K562 (cell line): ENCODE data around the gene SOX2. TPM values are rescaled to one million over a fixed set of nuclear protein-coding genes. Genes with fewer than 3 reads are reported as not detected.

Experiments
- ATAC-seq: fragments of 200-7000 bp; cut with Tn5 transposase; 3 replicates; pipeline ENCODE4 v1.9.1; 2020; ENCODE audit warnings: moderate library complexity
- BruUV-seq: library from RNA; stranded (reverse); fragments of 400-500 nt; replicated peaks from 2 replicates; lab custom pipeline; 2021; lab: Mats Ljungman, UMichigan
- CTCF ChIA-PET: fragments of 300-600 bp; formaldehyde crosslinking; extraction: SDS; loops from one replicate; lab custom pipeline; 2021; ENCODE audit warnings: low intra/inter-chr PET ratio; lab: Yijun Ruan, JAX
- POLR2A ChIA-PET: fragments of 300-600, 350-650 bp; sonication (Branson Sonifier 250); formaldehyde crosslinking; extraction: SDS; loops from one replicate; lab custom pipeline; 2021; ENCODE audit warnings: antibody characterized with exemption, inconsistent platforms; lab: Yijun Ruan, JAX
- DNase-seq, 4 experiments: peaks; one replicate each; pipeline versions ENCODE4 v3.0.0 to v3.0.0-alpha.2; 2011 to 2018; ENCODE audit warnings: low spot score in 3 of 4, mixed read lengths in 3 of 4; ENCODE audit errors: extremely low read depth in 1 of 4
- FAIRE-seq: peaks from 2 replicates; lab custom pipeline; 2011; peaks lifted over from hg19 to GRCh38; lab: Jason Lieb, UNC
- H2AFZ ChIP-seq: 2 replicates; pipeline ENCODE4 v1.6.0; 2011; ENCODE audit warnings: low read depth, low read length, control low read depth, inconsistent platforms
- H3K27ac ChIP-seq: fragments of 200-600 bp; 3 replicates; pipeline ENCODE4 v1.8.0; 2011; ENCODE audit warnings: low read depth, mild to moderate bottlenecking, control low read depth, inconsistent platforms, low read length, moderate library complexity, mixed read lengths; ENCODE audit errors: extremely low read depth
- H3K27me3 ChIP-seq, 2 experiments: fragments of 300-600 bp in 1 of 2; 2 replicates in 1 of 2; 3 replicates in 1 of 2; pipeline versions ENCODE4 v1.6.0 to v1.8.0; 2011; ENCODE audit warnings: inconsistent platforms in 2 of 2, low read length in 2 of 2, mild to moderate bottlenecking in 1 of 2, mixed read lengths in 1 of 2, moderate library complexity in 1 of 2; ENCODE audit not compliant: control insufficient read depth in 2 of 2, insufficient read depth in 2 of 2
- H3K36me3 ChIP-seq: fragments of 300-600 bp; 3 replicates; pipeline ENCODE4 v1.8.0; 2011; ENCODE audit warnings: mild to moderate bottlenecking, low read length, inconsistent platforms; ENCODE audit not compliant: control insufficient read depth, insufficient read depth
- H3K4me1 ChIP-seq, 2 experiments: fragments of 200-600 bp in 1 of 2; replicated peaks in 1 of 2; 2 replicates in 1 of 2; 3 replicates in 1 of 2; pipeline versions ENCODE4 v1.5.1 to v1.8.0; 2011; ENCODE audit warnings: inconsistent platforms in 2 of 2, low read length in 2 of 2, mild to moderate bottlenecking in 1 of 2, mixed read lengths in 1 of 2, moderate library complexity in 1 of 2; ENCODE audit not compliant: control insufficient read depth in 2 of 2, insufficient read depth in 2 of 2
- H3K4me2 ChIP-seq: 2 replicates; pipeline ENCODE4 v1.6.1; 2011; ENCODE audit warnings: low read length, control low read depth, inconsistent platforms, mixed read lengths; ENCODE audit not compliant: insufficient read depth
- H3K4me3 ChIP-seq: fragments of 200-600 bp; sonication (generic), shearing (Covaris generic); 2 replicates; pipeline ENCODE4 v1.5.1; 2016; ENCODE audit warnings: control low read depth, inconsistent platforms
- H3K79me2 ChIP-seq: fragments of 200-600 bp; 3 replicates; pipeline ENCODE4 v1.8.0; 2011; ENCODE audit warnings: low read length, inconsistent platforms; ENCODE audit not compliant: control insufficient read depth, insufficient read depth
- H3K9ac ChIP-seq, 2 experiments: 2 replicates each; pipeline versions ENCODE4 v1.6.0 to v1.6.1; 2011; ENCODE audit warnings: low read depth in 2 of 2, low read length in 2 of 2, control low read depth in 1 of 2, inconsistent platforms in 1 of 2, mild to moderate bottlenecking in 1 of 2, mixed read lengths in 1 of 2; ENCODE audit not compliant: insufficient read depth in 1 of 2
- H3K9me1 ChIP-seq: one replicate; pipeline ENCODE4 v1.6.0; 2011; ENCODE audit warnings: inconsistent platforms, mild to moderate bottlenecking, low read length, moderate library complexity; ENCODE audit not compliant: control insufficient read depth, insufficient read depth
- H3K9me3 ChIP-seq: replicated peaks from 2 replicates; pipeline ENCODE4 v1.5.1; 2011; ENCODE audit warnings: low read depth, low read length, inconsistent platforms; ENCODE audit not compliant: control insufficient read depth, insufficient read depth
- H4K20me1 ChIP-seq: replicated peaks from 2 replicates; pipeline ENCODE4 v1.6.1; 2011; ENCODE audit warnings: low read length, inconsistent platforms, mixed read lengths; ENCODE audit not compliant: control insufficient read depth, insufficient read depth
- CTCF ChIP-seq, 3 experiments: IDR thresholded peaks in 2 of 3; conservative IDR thresholded peaks in 1 of 3; 2 replicates each; pipeline ENCODE4 v1.5.1; 2011 to 2012; ENCODE audit warnings: low read length in 3 of 3, mild to moderate bottlenecking in 3 of 3, control low read depth in 2 of 3, improper control_type of control experiment in 1 of 3, inconsistent platforms in 1 of 3, low read depth in 1 of 3, mixed read lengths in 1 of 3, moderate library complexity in 1 of 3; ENCODE audit not compliant: insufficient read depth in 2 of 3
- ERF ChIP-seq: fragments of 450-650 bp; formaldehyde crosslinking; IDR thresholded peaks from 2 replicates; pipeline ENCODE4 v1.4.0; 2020; ENCODE audit warnings: mild to moderate bottlenecking, mixed read lengths
- FOXK1 ChIP-seq: sonication (generic); formaldehyde crosslinking; IDR thresholded peaks from 2 replicates; pipeline ENCODE4 v1.8.0; 2022; ENCODE audit warnings: missing genetic modification reagents, mild to moderate bottlenecking, borderline replicate concordance
- HNRNPK ChIP-seq: fragments of 200-400 bp; formaldehyde crosslinking; IDR thresholded peaks from one replicate; pipeline ENCODE4 v1.6.1; 2018; ENCODE audit warnings: mild to moderate bottlenecking, low read depth, low read length; ENCODE audit not compliant: poor library complexity, severe bottlenecking
- NR0B1 ChIP-seq: fragments of 450-650 bp; IDR thresholded peaks from one replicate; pipeline ENCODE4 v1.6.1; 2018; ENCODE audit warnings: mild to moderate bottlenecking, moderate library complexity; ENCODE audit not compliant: partially characterized antibody
- POLR2B ChIP-seq: fragments of 450-650 bp; IDR thresholded peaks from 2 replicates; pipeline ENCODE4 v1.6.1; 2018; ENCODE audit warnings: low read depth; ENCODE audit not compliant: partially characterized antibody
- SRSF1 ChIP-seq: fragments of 200-400 bp; formaldehyde crosslinking; IDR thresholded peaks from 2 replicates; pipeline ENCODE4 v1.6.1; 2017; ENCODE audit warnings: mild to moderate bottlenecking, low read depth, low read length, moderate library complexity
- THRAP3 ChIP-seq: fragments of 450-650 bp; IDR thresholded peaks from 2 replicates; pipeline ENCODE4 v1.6.1; 2016; ENCODE audit warnings: mild to moderate bottlenecking, inconsistent platforms, borderline replicate concordance
- TRIM24 ChIP-seq, 2 experiments: fragments of 450-650 bp; IDR thresholded peaks; 2 replicates each; pipeline ENCODE4 v1.6.1; 2016
- ZBTB11 ChIP-seq, 3 experiments: fragments of 200-800 bp in 1 of 3; fragments of 250-450 bp in 1 of 3; fragments of 450-650 bp in 1 of 3; sonication (Bioruptor Pico) in 1 of 3; sonication (Bioruptor generic) in 1 of 3; formaldehyde crosslinking in 1 of 3; IDR thresholded peaks; 2 replicates each; pipeline versions ENCODE4 v1.6.1 to v1.8.0; 2016 to 2022; ENCODE audit warnings: mild to moderate bottlenecking in 2 of 3, missing genetic modification characterization in 2 of 3, missing compliant biosample characterization in 1 of 3, moderate library complexity in 1 of 3
- ZC3H8 ChIP-seq: fragments of 450-650 bp; IDR thresholded peaks from 2 replicates; pipeline ENCODE4 v1.6.1; 2017
- ZNF212 ChIP-seq: fragments of 450-650 bp; formaldehyde crosslinking; IDR thresholded peaks from 2 replicates; pipeline ENCODE4 v1.4.0; 2020; ENCODE audit warnings: mild to moderate bottlenecking
- ZNF830 ChIP-seq: fragments of 250-450 bp; sonication (Bioruptor Pico); IDR thresholded peaks from 2 replicates; pipeline ENCODE4 v1.5.0; 2021; ENCODE audit warnings: mild to moderate bottlenecking
- WGBS: fragments of 100-300 bp; shearing (Covaris generic); methylation state at CpG from one replicate; pipeline ENCODE4 v1.1.6; 2016; ENCODE audit warnings: low coverage, mixed read lengths; ENCODE audit not compliant: insufficient coverage; ENCODE audit errors: missing lambda C conversion rate; 5-methylcytosine and 5-hydroxymethylcytosine counted together
- in situ Hi-C: fragments of 300-500 bp; cut with MboI; formaldehyde crosslinking; loops from 4 replicates; pipeline ENCODE4 v1.15.0; 2018; ENCODE audit warnings: inconsistent platforms, mixed read lengths
- intact Hi-C: fragments of 100-400 bp; cut with micrococcal nuclease; formaldehyde crosslinking; loops from 2 replicates; pipeline ENCODE4 v1.14.2; 2022
- polyA plus RNA-seq, 8 experiments: library from polyadenylated mRNA; depleted of rRNA in 4 of 8; stranded (reverse) in 5 of 8; unstranded in 3 of 8; fragments of >200 nt; fragmentation: Nextera tagmentation in 2 of 8; fragmentation: Illumina TruSeq in 1 of 8; extraction: Ambion mirVana in 2 of 8; extraction: Trizol in 1 of 8; gene quantifications; 2 replicates each; pipeline versions ENCODE4 v1.2.1 to v1.2.3, GENCODE V29; 2011 to 2014; ENCODE audit warnings: inconsistent platforms in 1 of 8, missing spikeins in 1 of 8
- total RNA-seq, 7 experiments: library from RNA; depleted of rRNA in 6 of 7; stranded (reverse); fragments of >200 nt in 6 of 7; fragmentation: Illumina TruSeq in 2 of 7; extraction: Trizol in 2 of 7; gene quantifications; 2 replicates each; pipeline versions ENCODE4 v1.2.1 to v1.2.3, GENCODE V29; 2011 to 2021; ENCODE audit warnings: low replicate concordance in 1 of 7
- TF ChIP-seq, protein P1 (sequence below): sonication (generic); formaldehyde crosslinking; IDR thresholded peaks from 2 replicates; pipeline ENCODE4 v1.8.0; 2022; ENCODE audit warnings: mild to moderate bottlenecking, missing genetic modification reagents
- TF ChIP-seq, protein P2 (sequence below): IDR thresholded peaks from 2 replicates; pipeline ENCODE4 v1.6.1; 2011; ENCODE audit not compliant: insufficient read length; ENCODE audit errors: extremely low read depth

The SOX2 gene
- total and polyA plus RNA-seq, 9 of the 15 experiments (the other 6 are each of a cell fraction or from before 2014, with no cell fraction given), result 0.07 TPM; not detected in 8

DNA sequence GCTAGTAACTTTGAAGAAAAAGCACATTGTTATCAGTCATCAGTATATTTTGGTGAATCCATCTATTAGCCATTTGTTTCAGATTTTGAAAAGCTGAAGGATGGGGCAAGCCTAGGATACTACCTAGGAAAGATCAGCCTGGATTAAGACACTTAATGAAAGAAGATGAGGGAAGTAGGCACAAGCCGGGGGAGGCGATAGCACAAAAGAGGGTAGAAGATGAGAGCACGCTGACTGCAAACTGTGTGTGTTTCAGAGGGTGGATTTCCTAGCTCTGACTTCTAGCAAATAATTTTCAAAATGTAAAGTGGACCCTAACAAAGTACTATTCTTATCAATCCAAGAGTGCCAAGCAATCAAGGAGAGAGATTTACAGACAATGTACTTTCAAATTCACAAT is 22.2 kb upstream of the SOX2 start:
- Histone ChIP-seq H3K79me2 (no peaks in the 10 kb centered on the region), H3K9me3 (no peaks in the 10 kb centered on the region), H3K4me1 (no peaks in the 10 kb centered on the region), H3K36me3 (no peaks in the 10 kb centered on the region), H3K27ac (no peak overlapping the region), H4K20me1 (no peaks in the 10 kb centered on the region), H3K4me3 (no peak overlapping the region), H3K9me1 (no peaks in the 10 kb centered on the region), H3K27me3 (no peaks in the 10 kb centered on the region), H3K9ac (no peak overlapping the region), H3K4me2 (no peak overlapping the region), H2AFZ (no peak overlapping the region)
- ATAC-seq (no peak), DNase-seq (no peak), FAIRE-seq (no peak)
- intact Hi-C loops, result no loop called here
- ChIA-PET CTCF (no interaction called here), POLR2A (interaction anchor here (0.6 kb wide), 1 partner anchor 47 kb away, joined by 3 read pairs; no protein-coding TSS in a partner anchor)
- no TSS peak for BruUV-seq
- 0% methylated on average over 3 of the region's 3 CpGs for WGBS
- in situ Hi-C loops, result no loop called here
- no peak for TF ChIP-seq THRAP3
- TF ChIP-seq ERF (CRISPR knock-in tag), result no peak
- TF ChIP-seq ZC3H8, result no peak
- TF ChIP-seq CTCF (IDR thresholded peaks at IDR 0.05 in 2 of 3, conservative IDR thresholded peaks at IDR 0.05 in 1 of 3; ENCODE audit: insufficient read depth in 2 of 3, low read depth in 1 of 3, low read length in 3 of 3), result no peak
- TF ChIP-seq ZNF830, result no peak
- TF ChIP-seq, protein P1, sequence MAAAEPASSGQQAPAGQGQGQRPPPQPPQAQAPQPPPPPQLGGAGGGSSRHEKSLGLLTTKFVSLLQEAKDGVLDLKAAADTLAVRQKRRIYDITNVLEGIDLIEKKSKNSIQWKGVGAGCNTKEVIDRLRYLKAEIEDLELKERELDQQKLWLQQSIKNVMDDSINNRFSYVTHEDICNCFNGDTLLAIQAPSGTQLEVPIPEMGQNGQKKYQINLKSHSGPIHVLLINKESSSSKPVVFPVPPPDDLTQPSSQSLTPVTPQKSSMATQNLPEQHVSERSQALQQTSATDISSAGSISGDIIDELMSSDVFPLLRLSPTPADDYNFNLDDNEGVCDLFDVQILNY (CRISPR knock-in tag), result no peak
- no peak for TF ChIP-seq NR0B1
- no peak for TF ChIP-seq POLR2B
- no peak for TF ChIP-seq SRSF1
- TF ChIP-seq FOXK1 (CRISPR knock-in tag), result no peak
- no peak for TF ChIP-seq ZNF212 (CRISPR knock-in tag)
- TF ChIP-seq, protein P2, sequence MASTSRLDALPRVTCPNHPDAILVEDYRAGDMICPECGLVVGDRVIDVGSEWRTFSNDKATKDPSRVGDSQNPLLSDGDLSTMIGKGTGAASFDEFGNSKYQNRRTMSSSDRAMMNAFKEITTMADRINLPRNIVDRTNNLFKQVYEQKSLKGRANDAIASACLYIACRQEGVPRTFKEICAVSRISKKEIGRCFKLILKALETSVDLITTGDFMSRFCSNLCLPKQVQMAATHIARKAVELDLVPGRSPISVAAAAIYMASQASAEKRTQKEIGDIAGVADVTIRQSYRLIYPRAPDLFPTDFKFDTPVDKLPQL, result no peak
- no peak for TF ChIP-seq TRIM24 (IDR thresholded peaks at IDR 0.05)
- TF ChIP-seq HNRNPK, result no peak
- TF ChIP-seq ZBTB11 (CRISPR knock-in tag; IDR thresholded peaks at IDR 0.05), result no peak
